Thoracic aorta (tissue), 2 donors: Measurements from ENCODE around the gene EVPL. TPM values are rescaled to one million over a fixed set of nuclear protein-coding genes. Genes with fewer than 3 reads are reported as not detected.
"Not testable (repeated sequence)": the region's sequence is repeated elsewhere in the genome, so short reads cannot be mapped to it uniquely, and the experiment has no call there.

Source experiments
- ATAC-seq: fragments of 150-250 bp; one replicate; pipeline ENCODE4 v1.8.0; 2017; ENCODE audit warnings: low read depth; ENCODE audit not compliant: insufficient number of reproducible peaks, low FRiP score
- DNase-seq: peaks from one replicate; pipeline ENCODE4 v3.0.0-alpha.2; 2020; ENCODE audit warnings: low spot score
- H3K27ac ChIP-seq, 2 donors: fragments of 200-600 bp; sonication (generic); 1 replicate in 1 of 2; 2 replicates in 1 of 2; pipeline ENCODE4 v1.5.1; 2016; ENCODE audit warnings: mild to moderate bottlenecking in 2 of 2, moderate library complexity in 2 of 2
- H3K27me3 ChIP-seq: fragments of 200-600 bp; sonication (generic); replicated peaks from 2 replicates; pipeline ENCODE4 v1.6.0; 2016; ENCODE audit warnings: mild to moderate bottlenecking; ENCODE audit not compliant: insufficient read depth
- H3K36me3 ChIP-seq: fragments of 200-600 bp; sonication (generic); one replicate; pipeline ENCODE4 v1.5.1; 2016
- H3K4me1 ChIP-seq, 2 donors: fragments of 200-600 bp; sonication (generic); 1 replicate in 1 of 2; 2 replicates in 1 of 2; pipeline versions ENCODE4 v1.5.1 to v1.6.0; 2016; ENCODE audit warnings: low read depth in 2 of 2, mild to moderate bottlenecking in 1 of 2; ENCODE audit not compliant: control insufficient read depth in 1 of 2
- H3K4me3 ChIP-seq: fragments of 200-600 bp; sonication (generic); 2 replicates; pipeline ENCODE4 v1.5.1; 2016; ENCODE audit warnings: mild to moderate bottlenecking
- H3K9me3 ChIP-seq: fragments of 200-600 bp; sonication (generic); 2 replicates; pipeline ENCODE4 v1.5.1; 2016
- CTCF ChIP-seq: fragments of 200-600 bp; sonication (generic); IDR thresholded peaks from one replicate; pipeline ENCODE4 v1.5.1; 2019; ENCODE audit warnings: antibody characterized with exemption
- total RNA-seq, 2 donors: library from RNA; depleted of rRNA; stranded (reverse); fragments of >200 nt; gene quantifications; one replicate each; pipeline versions ENCODE4 v1.1.0 to v1.2.3, GENCODE V29; 2016

EVPL gene
- total RNA-seq, 2 donors from 2014 or later, result 1.4 to 1.6 TPM

GRCh38 chr17:75970011-75970523, 57.0 kb downstream of the EVPL start:
- no peak for DNase-seq
- Histone ChIP-seq H3K27me3 (no peaks in the 10 kb centered on the region), H3K27ac (no peak overlapping the region), H3K9me3 (no peaks in the 10 kb centered on the region), H3K4me3 (no peak overlapping the region), H3K36me3 (peaks cover 11% of the 10 kb centered on the region), H3K4me1 (no peaks in the 10 kb centered on the region)
- ATAC-seq, result no peak
- TF ChIP-seq CTCF, result no peak

- not testable (repeated sequence) for H3K4me3 ChIP-seq, H3K9me3 ChIP-seq, H3K27ac ChIP-seq, H3K4me1 ChIP-seq, DNase-seq, H3K27me3 ChIP-seq, ATAC-seq
- H3K36me3 ChIP-seq, result peaks cover 11% of the 10 kb centered on the region
These were observed 58.1 kb downstream of the EVPL start for GRCh38 chr17:75969044-75969443.

GRCh38 chr17:75965468-75965867, 61.6 kb downstream of the EVPL start:
- DNase-seq, result no peak
- TF ChIP-seq CTCF, result no peak
- no peaks in the 10 kb centered on the region for H3K27me3 ChIP-seq
- no peaks in the 10 kb centered on the region for H3K9me3 ChIP-seq
- no peak overlapping the region for H3K4me3 ChIP-seq
- H3K27ac ChIP-seq, result no peak overlapping the region
- H3K36me3 ChIP-seq, result peaks cover 7% of the 10 kb centered on the region
- ATAC-seq, result no peak
- H3K4me1 ChIP-seq, result no peaks in the 10 kb centered on the region

- ATAC-seq, result no peak
These were observed 67.1 kb downstream of the EVPL start for GRCh38 chr17:75959839-75960511.

GRCh38 chr17:75959051-75959838, 67.9 kb downstream of the EVPL start:
- ATAC-seq, result no peak
- Histone ChIP-seq H3K27me3 (no peaks in the 10 kb centered on the region), H3K36me3 (peaks cover 21% of the 10 kb centered on the region), H3K27ac (no peak overlapping the region), H3K9me3 (no peaks in the 10 kb centered on the region), H3K4me1 (no peaks in the 10 kb centered on the region), H3K4me3 (no peak overlapping the region)
- DNase-seq, result no peak
- TF ChIP-seq CTCF, result no peak

More at GRCh38 chr17:75959839-75960511, 67.1 kb downstream of the EVPL start:
- Histone ChIP-seq H3K4me3 (no peak overlapping the region), H3K27ac (no peak overlapping the region), H3K9me3 (no peaks in the 10 kb centered on the region), H3K27me3 (no peaks in the 10 kb centered on the region), H3K4me1 (no peaks in the 10 kb centered on the region), H3K36me3 (peaks cover 15% of the 10 kb centered on the region)
- no peak for TF ChIP-seq CTCF
- DNase-seq, result no peak

Other genes with a start within 250 kb of the EVPL start
- gene UNK, start 242.5 kb downstream of the EVPL start, total RNA-seq, result 10 to 100 TPM; 31.0 to 51.7 TPM
- gene UNC13D, start 182.9 kb downstream of the EVPL start, total RNA-seq, result 10 to 100 TPM; 13.5 to 36.0 TPM
- 10 to 100 TPM; 55.8 to 83.1 TPM for gene WBP2, start 172.0 kb downstream of the EVPL start, total RNA-seq
- 10 to 100 TPM; 58.9 to 94.0 TPM for gene TRIM47, start 148.7 kb downstream of the EVPL start, total RNA-seq
- gene TRIM65, start 130.4 kb downstream of the EVPL start, total RNA-seq, result 10 to 100 TPM; 21.4 to 22.6 TPM
- 10 to 100 TPM; 42.4 to 56.2 TPM for gene MRPL38, start 122.4 kb downstream of the EVPL start, total RNA-seq
- gene FBF1, start 86.3 kb downstream of the EVPL start, total RNA-seq, result 1 to 10 TPM; 6.3 to 8.0 TPM
- 10 to 100 TPM; 22.5 to 37.6 TPM for gene ACOX1, start 48.1 kb downstream of the EVPL start, total RNA-seq
- gene TEN1, start 48.1 kb downstream of the EVPL start, total RNA-seq, result 1 to 10 TPM; 6.0 to 8.1 TPM
- 1 to 10 TPM; 3.2 to 4.9 TPM for gene CDK3, start 26.5 kb downstream of the EVPL start, total RNA-seq
- gene SRP68, start 45.2 kb upstream of the EVPL start, total RNA-seq, result 10 to 100 TPM; 19.1 to 39.9 TPM
- 1 to 10 TPM in 1 of 2 donors, not detected in 1; 1.4 TPM for gene GALR2, start 47.5 kb upstream of the EVPL start, total RNA-seq
- not detected for gene ZACN, start 51.9 kb upstream of the EVPL start, total RNA-seq
- gene EXOC7, start 76.5 kb upstream of the EVPL start, total RNA-seq, result 10 to 100 TPM; 79.7 to 94.0 TPM
- gene FOXJ1, start 113.9 kb upstream of the EVPL start, total RNA-seq, result not detected
- gene RNF157, start 213.2 kb upstream of the EVPL start, total RNA-seq, result 1 to 10 TPM in 1 of 2 donors, under 1 TPM in 1; 0.41 to 1.9 TPM
- gene UBALD2, start 238.0 kb upstream of the EVPL start, total RNA-seq, result 10 to 100 TPM in 1 of 2 donors, 1 to 10 TPM in 1; 9.9 to 14.9 TPM